Pancreas (tissue), 10 donors: ENCODE measurements around the gene TMC1. TPM values are rescaled to one million over a fixed set of nuclear protein-coding genes. Genes with fewer than 3 reads are reported as not detected.

ENCODE experiments used
- ATAC-seq, 4 donors: fragments of 200-7000 bp; cut with Tn5 transposase; one replicate each; pipeline versions ENCODE4 v1.8.0 to v1.9.1; 2020; ENCODE audit warnings: mild to moderate bottlenecking in 4 of 4, moderate library complexity in 4 of 4
- DNase-seq, 6 donors: peaks; one replicate each; pipeline ENCODE4 v3.0.0-alpha.2; 2020
- FAIRE-seq: peaks from 2 replicates; lab custom pipeline; 2012; peaks lifted over from hg19 to GRCh38; lab: Jason Lieb, UNC
- H3K27ac ChIP-seq, 4 donors: fragments of 200-600 bp; sonication (generic); 1 replicate in 3 of 4; 2 replicates in 1 of 4; pipeline versions ENCODE4 v1.5.0 to v1.8.0; 2020
- H3K27me3 ChIP-seq, 4 donors: fragments of 200-600 bp; one replicate each; pipeline ENCODE4 v1.8.0; 2021
- H3K36me3 ChIP-seq, 3 donors: fragments of 200-600 bp; sonication (generic) in 1 of 3; one replicate each; pipeline versions ENCODE4 v1.5.0 to v1.8.0; 2020 to 2021
- H3K4me1 ChIP-seq, 3 donors: fragments of 200-600 bp; one replicate each; pipeline ENCODE4 v1.8.0; 2021
- H3K4me3 ChIP-seq, 4 donors: fragments of 200-600 bp; sonication (generic) in 2 of 4; one replicate each; pipeline versions ENCODE4 v1.5.0 to v1.8.0; 2020 to 2021
- H3K9me3 ChIP-seq, 4 donors: fragments of 200-600 bp; one replicate each; pipeline ENCODE4 v1.8.0; 2021
- WGBS, 2 donors: extraction: QIAGEN DNeasy Blood & Tissue Kit; methylation state at CpG; one replicate each; pipeline ENCODE4 v1.1.7; 2013; 5-methylcytosine and 5-hydroxymethylcytosine counted together
- intact Hi-C, 3 donors: fragments of 100-400 bp; cut with DNase I; formaldehyde crosslinking; loops; one replicate each; pipeline versions ENCODE4 v1.11.1 to v1.14.2; 2022
- polyA plus RNA-seq, 2 donors: library from polyadenylated mRNA; stranded (reverse); fragments of 200-250 nt; gene quantifications; one replicate each; pipeline ENCODE4 v1.2.3, GENCODE V29; 2013
- total RNA-seq, 6 donors: library from RNA; stranded (reverse); fragmentation: NEBNext Ultra II Directional in 4 of 6; extraction: Animal tissue kit (Norgen Biotek cat#: 25700) in 4 of 6; gene quantifications; one replicate each; pipeline versions ENCODE4 v1.2.1 to v1.2.4, GENCODE V29; 2021 to 2023
- TF ChIP-seq, protein P1 (sequence below), 4 donors: fragments of 200-600 bp; sonication (generic) in 3 of 4; IDR thresholded peaks; one replicate each; pipeline versions ENCODE4 v1.5.0 to v1.8.0; 2021; ENCODE audit warnings: antibody characterized with exemption in 4 of 4
- donor health status: healthy with polysubstance abuse.
- donor health status: DM: no; HTN: no; CAD: no; lungs with moderate emphysema.
- donor health status: DM: no; HTN: no; CAD: no.
- donor health status: control.
- donor health status: control.
- donor health status: Bipolar disorder and iron deficiency.
- donor health status: DM: yes; HTN: yes; CAD: no.
- donor health status: DM: no; HTN: no; CAD: no.
- donor health status: DM: no; HTN: no; CAD: no.
- donor health status: DM: yes; HTN: yes; CAD: no.

TMC1 gene
- total and polyA plus RNA-seq, 8 donors: not detected

DNA sequence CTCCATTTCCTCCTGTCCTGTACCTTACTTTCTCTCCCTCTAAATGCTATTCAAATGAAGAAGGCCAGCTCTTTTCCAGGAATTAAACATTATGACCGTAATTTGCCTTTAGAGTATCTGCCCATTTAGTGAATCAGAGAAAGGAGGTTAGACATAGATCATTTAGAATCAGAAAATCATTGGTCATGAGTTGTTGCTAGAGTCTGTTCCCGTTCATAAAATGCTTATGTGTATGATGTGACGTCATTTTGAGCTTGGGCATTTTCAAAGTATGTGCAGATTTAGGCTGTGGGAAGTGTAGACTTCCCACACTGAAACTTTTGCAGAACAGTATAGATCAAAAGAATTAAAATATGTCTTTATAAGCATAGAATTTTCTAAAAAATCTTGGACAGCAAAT is 268.5 kb downstream of the TMC1 start:
- Histone ChIP-seq H3K4me1 (no peaks in the 10 kb centered on the region), H3K9me3 (no peaks in the 10 kb centered on the region), H3K27ac (no peak overlapping the region), H3K27me3 (no peaks in the 10 kb centered on the region), H3K36me3 (no peaks in the 10 kb centered on the region), H3K4me3 (no peak overlapping the region)
- no peak for DNase-seq
- no peak for FAIRE-seq
- TF ChIP-seq, protein P1, sequence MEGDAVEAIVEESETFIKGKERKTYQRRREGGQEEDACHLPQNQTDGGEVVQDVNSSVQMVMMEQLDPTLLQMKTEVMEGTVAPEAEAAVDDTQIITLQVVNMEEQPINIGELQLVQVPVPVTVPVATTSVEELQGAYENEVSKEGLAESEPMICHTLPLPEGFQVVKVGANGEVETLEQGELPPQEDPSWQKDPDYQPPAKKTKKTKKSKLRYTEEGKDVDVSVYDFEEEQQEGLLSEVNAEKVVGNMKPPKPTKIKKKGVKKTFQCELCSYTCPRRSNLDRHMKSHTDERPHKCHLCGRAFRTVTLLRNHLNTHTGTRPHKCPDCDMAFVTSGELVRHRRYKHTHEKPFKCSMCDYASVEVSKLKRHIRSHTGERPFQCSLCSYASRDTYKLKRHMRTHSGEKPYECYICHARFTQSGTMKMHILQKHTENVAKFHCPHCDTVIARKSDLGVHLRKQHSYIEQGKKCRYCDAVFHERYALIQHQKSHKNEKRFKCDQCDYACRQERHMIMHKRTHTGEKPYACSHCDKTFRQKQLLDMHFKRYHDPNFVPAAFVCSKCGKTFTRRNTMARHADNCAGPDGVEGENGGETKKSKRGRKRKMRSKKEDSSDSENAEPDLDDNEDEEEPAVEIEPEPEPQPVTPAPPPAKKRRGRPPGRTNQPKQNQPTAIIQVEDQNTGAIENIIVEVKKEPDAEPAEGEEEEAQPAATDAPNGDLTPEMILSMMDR (IDR thresholded peaks at IDR 0.05): no peak
- ATAC-seq: no peak
- 65 to 77% methylated on average over 3 of the region's 3 CpGs for WGBS, 2 donors
- intact Hi-C loops: loop anchor here in 1 of 3 donors (10.0 kb wide), 1 partner anchor 55 kb away; no protein-coding TSS in a partner anchor

GRCh38 chr9:72790989-72791388 is 269.6 kb downstream of the TMC1 start:
- Histone ChIP-seq H3K4me1 (no peaks in the 10 kb centered on the region), H3K4me3 (no peak overlapping the region), H3K9me3 (no peaks in the 10 kb centered on the region), H3K27me3 (no peaks in the 10 kb centered on the region), H3K27ac (no peak overlapping the region), H3K36me3 (no peaks in the 10 kb centered on the region)
- no peak for ATAC-seq
- intact Hi-C loops: loop anchor here in 1 of 3 donors (10.0 kb wide), 1 partner anchor 56 kb away; no protein-coding TSS in a partner anchor
- no peak for FAIRE-seq
- DNase-seq: no peak
- TF ChIP-seq, protein P1 (IDR thresholded peaks at IDR 0.05): no peak
- 68 to 70% methylated on average over 4 of the region's 4 CpGs for WGBS, 2 donors

DNA sequence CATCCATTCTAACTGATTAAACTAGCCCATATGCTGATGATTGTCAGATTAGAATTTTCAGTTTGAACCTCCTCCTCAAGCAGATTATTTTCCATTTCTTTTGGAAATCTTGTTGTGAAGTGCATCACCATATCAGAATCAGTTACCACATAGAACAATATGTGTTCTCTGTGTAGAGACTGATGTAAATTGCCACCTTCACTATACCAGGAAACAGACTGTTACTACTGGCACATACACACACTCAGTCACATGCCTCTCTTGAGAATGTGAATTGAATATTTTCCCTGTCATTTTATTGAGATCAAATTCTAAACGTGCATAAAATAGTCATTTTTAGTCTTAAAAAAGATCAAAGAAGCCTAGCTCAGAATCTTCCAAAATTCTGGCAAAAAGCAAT is 270.0 kb downstream of the TMC1 start:
- TF ChIP-seq, protein P1 (IDR thresholded peaks at IDR 0.05): no peak
- Histone ChIP-seq H3K36me3 (no peaks in the 10 kb centered on the region), H3K4me1 (no peaks in the 10 kb centered on the region), H3K27ac (no peak overlapping the region), H3K27me3 (no peaks in the 10 kb centered on the region), H3K9me3 (no peaks in the 10 kb centered on the region), H3K4me3 (no peak overlapping the region)
- intact Hi-C loops: loop anchor here in 1 of 3 donors (10.0 kb wide), 1 partner anchor 57 kb away; no protein-coding TSS in a partner anchor
- WGBS, 2 donors: 39 to 40% methylated on average over 1 of the region's 1 CpG
- no peak for ATAC-seq
- no peak for DNase-seq
- FAIRE-seq: no peak

DNA sequence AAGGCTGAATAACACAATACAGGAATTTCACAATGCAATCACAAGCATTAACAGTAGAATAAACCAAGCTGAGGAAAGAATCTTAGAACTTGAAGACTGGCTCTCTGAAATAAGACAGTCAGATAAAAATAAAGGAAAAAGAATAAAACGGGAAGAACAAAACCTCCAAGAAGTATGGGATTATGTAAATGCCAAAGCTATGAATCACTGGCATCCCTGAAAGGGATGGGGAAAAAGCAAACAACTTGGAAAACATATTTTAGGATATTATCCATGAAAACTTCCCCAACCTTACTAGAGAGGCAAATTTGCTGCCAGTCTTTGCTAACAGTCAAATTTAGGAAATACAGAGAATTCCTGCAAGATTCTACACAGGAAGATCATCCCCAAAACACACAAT is 273.5 kb downstream of the TMC1 start:
- FAIRE-seq: no peak
- Histone ChIP-seq H3K4me1 (no peaks in the 10 kb centered on the region), H3K4me3 (no peak overlapping the region)

More for the DNA sequence above, 273.5 kb downstream of the TMC1 start:
- intact Hi-C loops: loop anchor here in 1 of 3 donors (10.0 kb wide), 1 partner anchor 60 kb away; no protein-coding TSS in a partner anchor
- TF ChIP-seq, protein P1 (IDR thresholded peaks at IDR 0.05): no peak
- H3K27ac ChIP-seq: no peak overlapping the region
- DNase-seq (no peak), ATAC-seq (no peak)
- H3K27me3 ChIP-seq: no peaks in the 10 kb centered on the region
- 58 to 61% methylated on average over 1 of the region's 1 CpG for WGBS, 2 donors
- H3K36me3 ChIP-seq: no peaks in the 10 kb centered on the region
- H3K9me3 ChIP-seq: no peaks in the 10 kb centered on the region
